Bronchus fibroblast of lung (primary cell): ENCODE data around the gene EIF6. TPM values are rescaled to one million over a fixed set of nuclear protein-coding genes. Genes with fewer than 3 reads are reported as not detected.

Experiments
- total RNA-seq: library from RNA; depleted of rRNA; stranded (reverse); fragments of >200 nt; gene quantifications from 2 replicates; pipeline ENCODE4 v1.2.3, GENCODE V29; 2015

The EIF6 gene
- 238 and 258 TPM in 2 replicates for total RNA-seq

DNA sequence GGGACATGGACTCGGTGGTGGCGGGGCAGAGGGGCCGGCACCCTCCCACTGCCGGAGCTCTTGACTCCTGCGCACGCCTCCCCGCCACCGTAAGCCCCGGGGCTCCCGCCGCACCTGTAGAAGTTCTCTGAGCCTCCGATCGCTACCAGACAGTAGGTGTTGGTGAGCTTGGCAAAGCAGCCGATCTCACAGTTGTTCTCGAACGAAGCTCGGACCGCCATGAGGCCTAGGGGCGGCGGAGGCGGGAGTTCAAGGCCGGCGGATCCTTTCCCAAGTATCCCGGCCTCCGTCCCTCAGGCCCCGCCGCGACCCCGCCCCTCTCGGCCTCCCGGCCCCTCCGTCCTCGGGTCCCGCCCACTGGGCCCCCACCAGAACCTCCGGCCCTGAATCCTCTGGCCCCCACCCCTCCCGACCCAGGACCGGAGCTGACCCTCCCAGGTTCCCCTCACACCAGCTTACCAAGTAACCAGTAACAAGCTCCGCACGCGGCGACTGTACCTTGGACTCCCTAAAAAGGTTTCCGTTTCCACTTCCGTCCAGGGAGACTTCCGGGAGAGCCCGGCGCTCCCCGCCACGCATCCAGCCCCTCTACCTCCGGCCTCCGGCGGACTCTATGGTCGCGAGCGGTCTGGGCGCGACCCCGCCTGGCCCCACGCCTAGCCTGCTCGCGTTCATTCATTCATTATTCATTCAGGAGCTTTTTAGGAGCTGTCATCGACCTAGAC is at the start of gene EIF6:
Gene EIF6 (minus strand): TSS at position 506 of the 725 bp plus-strand sequence. CDS start 285 bp downstream, at position 221.

DNA sequence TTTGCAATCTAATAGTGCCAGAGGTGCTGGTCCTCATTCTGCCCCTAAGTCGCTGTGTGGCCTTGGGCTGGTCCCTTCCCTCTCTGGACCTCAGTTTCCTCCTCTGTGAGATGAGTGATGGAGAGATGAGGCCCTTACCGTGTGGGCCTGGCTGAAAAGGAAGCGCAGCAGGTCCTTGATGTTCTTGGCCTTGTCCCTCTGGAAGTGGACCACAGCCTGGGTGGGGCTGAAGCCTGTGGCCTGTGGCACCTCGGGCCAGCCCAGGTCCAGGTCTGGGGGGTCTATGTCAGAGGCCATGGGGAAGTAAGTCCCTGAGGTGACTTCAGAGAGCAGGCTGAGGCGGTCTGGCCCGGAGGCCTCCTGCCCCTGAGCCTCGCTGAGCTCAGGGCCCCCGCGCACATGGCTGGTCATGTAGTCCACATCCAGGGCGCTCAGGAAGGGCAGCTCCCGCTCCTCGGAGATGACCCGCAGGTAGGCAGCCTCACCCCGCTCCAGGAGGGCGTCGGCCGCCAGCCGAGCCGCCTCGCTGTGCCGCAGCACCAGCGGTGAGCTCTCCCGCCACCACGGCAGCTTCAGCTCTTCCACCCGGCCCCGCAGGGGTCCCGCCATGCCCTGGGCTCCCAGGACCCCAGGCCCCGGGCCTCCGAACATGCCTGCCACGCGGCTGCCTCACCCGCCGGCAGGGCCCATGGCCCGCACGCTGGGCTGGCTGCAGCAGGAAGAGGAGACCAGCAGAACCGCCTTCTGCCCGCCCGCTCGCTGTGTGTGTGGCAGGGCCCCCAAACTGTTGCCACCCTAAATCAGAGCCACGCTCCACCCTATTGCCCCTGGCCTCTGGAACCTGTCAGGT is 7.3 kb upstream of the EIF6 start, which contains the start of gene FAM83C:
Gene FAM83C (minus strand): TSS at position 772 of the 850 bp plus-strand sequence. CDS start 121 bp downstream, at position 651.

DNA sequence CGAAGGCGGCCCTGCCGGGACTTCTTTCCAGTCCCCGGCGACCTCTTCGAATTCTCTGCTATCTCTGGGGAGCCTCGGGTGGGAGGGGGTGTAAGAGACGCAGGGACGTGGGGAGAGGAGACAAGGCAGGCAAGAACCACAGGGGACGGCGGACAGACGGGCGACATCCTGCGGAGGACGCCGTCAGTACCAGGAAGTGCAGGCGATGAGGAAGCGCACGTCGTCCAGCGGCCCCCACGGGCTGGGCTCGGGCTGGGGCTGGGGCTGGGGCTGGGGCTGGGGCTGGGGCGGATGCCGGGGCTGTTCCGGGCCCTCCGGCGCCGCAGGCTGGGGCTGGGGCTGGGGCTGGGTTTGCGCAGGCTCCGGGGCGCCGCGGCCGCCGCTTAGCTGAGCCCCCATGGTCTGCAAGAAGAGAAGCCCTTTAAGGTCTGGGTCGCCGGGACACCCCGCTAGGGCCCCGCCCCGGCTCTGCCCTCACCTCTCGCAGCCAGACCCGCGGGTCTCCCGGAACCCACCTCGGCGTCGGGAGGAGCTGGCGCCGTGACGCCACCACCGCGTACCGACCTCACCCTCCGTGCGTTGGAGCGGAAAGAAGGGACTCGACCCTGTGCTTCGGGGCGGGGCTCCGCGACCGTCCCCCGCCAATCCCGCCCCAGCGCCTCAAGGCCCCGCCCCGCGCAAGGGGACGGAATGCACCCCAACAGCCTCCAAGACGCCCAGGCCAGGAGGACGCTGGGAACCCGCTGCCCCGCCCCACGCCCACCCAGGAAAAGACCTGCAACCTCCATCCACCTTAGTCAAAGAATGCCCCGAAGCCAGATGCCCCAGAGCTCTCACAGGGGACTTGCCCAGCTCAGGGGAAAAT is 6.8 kb downstream of the EIF6 start, which contains the start of gene MMP24OS:
Gene MMP24OS (minus strand): TSS at position 592 of the 865 bp plus-strand sequence. CDS start 193 bp downstream, at position 399.

Other genes with a start within 250 kb of the EIF6 start
- gene TRPC4AP, start 192.0 kb downstream of the EIF6 start, total RNA-seq: 72.3 and 75.2 TPM in 2 replicates
- 28.1 and 28.7 TPM in 2 replicates for gene EDEM2, start 137.4 kb downstream of the EIF6 start, total RNA-seq
- gene PROCR, start 112.7 kb downstream of the EIF6 start, total RNA-seq: 32.9 and 34.0 TPM in 2 replicates
- 0.15 and 0.17 TPM in 2 replicates for gene MMP24, start 58.1 kb downstream of the EIF6 start, total RNA-seq
- gene MMP24OS, start 6.7 kb downstream of the EIF6 start, total RNA-seq: 32.8 and 35.5 TPM in 2 replicates
- under 0.01 TPM in 1 of 2 replicates, not detected in the other for gene FAM83C, start 7.7 kb upstream of the EIF6 start, total RNA-seq
- gene UQCC1, start 127.2 kb upstream of the EIF6 start, total RNA-seq: 33.4 and 40.2 TPM in 2 replicates
- 56.2 TPM in 2 replicates for gene GDF5, start 153.5 kb upstream of the EIF6 start, total RNA-seq
- 29.1 and 33.9 TPM in 2 replicates for gene CEP250, start 170.8 kb upstream of the EIF6 start, total RNA-seq
- not detected in 2 replicates for gene C20orf173, start 244.9 kb upstream of the EIF6 start, total RNA-seq